GM23338 (cell line): Measurements from ENCODE around the gene TRIO. TPM values are rescaled to one million over a fixed set of nuclear protein-coding genes. Genes with fewer than 3 reads are reported as not detected.

Source experiments
- ATAC-seq: fragments of 200-7000 bp; cut with Tn5 transposase; 3 replicates; pipeline ENCODE4 v1.9.1; 2020
- DNase-seq: peaks from one replicate; pipeline ENCODE4 v3.0.0-alpha.2; 2015; ENCODE audit warnings: low spot score
- H2AFZ ChIP-seq: fragments of 200-600 bp; sonication (generic); 2 replicates; pipeline ENCODE4 v1.8.0; 2016; ENCODE audit warnings: antibody characterized with exemption, mild to moderate bottlenecking, moderate library complexity
- H3F3A ChIP-seq: fragments of 200-600 bp; sonication (generic); replicated peaks from 2 replicates; pipeline ENCODE4 v1.8.0; 2017; ENCODE audit warnings: antibody characterized with exemption, mixed run types, low read depth
- H3K27ac ChIP-seq: fragments of 200-600 bp; sonication (generic); 2 replicates; pipeline ENCODE4 v1.6.1; 2016; ENCODE audit warnings: low read depth
- H3K27me3 ChIP-seq: fragments of 200-600 bp; sonication (generic); 2 replicates; pipeline ENCODE4 v1.8.0; 2016; ENCODE audit warnings: mild to moderate bottlenecking, mixed run types, moderate library complexity; ENCODE audit not compliant: insufficient read depth
- H3K36me3 ChIP-seq: fragments of 200-600 bp; sonication (generic); 2 replicates; pipeline ENCODE4 v1.8.0; 2016; ENCODE audit warnings: mild to moderate bottlenecking; ENCODE audit not compliant: insufficient read depth
- H3K4me1 ChIP-seq: fragments of 200-600 bp; sonication (generic); 2 replicates; pipeline ENCODE4 v1.8.0; 2016; ENCODE audit warnings: mild to moderate bottlenecking, moderate library complexity; ENCODE audit not compliant: insufficient read depth
- H3K4me2 ChIP-seq: fragments of 200-600 bp; sonication (generic); 2 replicates; pipeline ENCODE4 v1.7.1; 2017; ENCODE audit warnings: mixed run types
- H3K4me3 ChIP-seq: fragments of 200-600 bp; sonication (generic); 2 replicates; pipeline ENCODE4 v1.6.1; 2016; ENCODE audit warnings: mixed run types
- H3K79me2 ChIP-seq: fragments of 200-600 bp; sonication (generic); replicated peaks from 2 replicates; pipeline ENCODE4 v1.8.0; 2017; ENCODE audit warnings: mild to moderate bottlenecking; ENCODE audit not compliant: insufficient read depth
- H3K9me2 ChIP-seq: fragments of 200-600 bp; sonication (generic); 2 replicates; pipeline ENCODE4 v1.8.0; 2017; ENCODE audit not compliant: insufficient read depth
- H4K20me1 ChIP-seq: fragments of 200-600 bp; sonication (generic); replicated peaks from 2 replicates; pipeline ENCODE4 v1.8.0; 2017; ENCODE audit warnings: mild to moderate bottlenecking; ENCODE audit not compliant: insufficient read depth
- H3K27ac Mint-ChIP-seq: 2 replicates; pipeline ENCODE4 v1.8.0; 2020; ENCODE audit warnings: inconsistent platforms, mild to moderate bottlenecking, moderate library complexity, mixed read lengths
- H3K27me3 Mint-ChIP-seq: 3 replicates; pipeline ENCODE4 v1.8.0; 2022; ENCODE audit warnings: low read depth, mild to moderate bottlenecking, moderate library complexity, mixed read lengths, inconsistent platforms; ENCODE audit not compliant: insufficient read depth, poor library complexity
- H3K36me3 Mint-ChIP-seq: 3 replicates; pipeline ENCODE4 v1.8.0; 2021; ENCODE audit warnings: low read depth, mild to moderate bottlenecking, inconsistent platforms, moderate library complexity, mixed read lengths
- H3K4me1 Mint-ChIP-seq: 3 replicates; pipeline ENCODE4 v1.8.0; 2020; ENCODE audit warnings: mild to moderate bottlenecking, inconsistent platforms, mixed read lengths
- H3K4me3 Mint-ChIP-seq: 3 replicates; pipeline ENCODE4 v1.8.0; 2021; ENCODE audit warnings: moderate library complexity, mild to moderate bottlenecking, inconsistent platforms, mixed read lengths
- H3K9me3 Mint-ChIP-seq: 3 replicates; pipeline ENCODE4 v1.8.0; 2020; ENCODE audit warnings: moderate library complexity, mild to moderate bottlenecking, inconsistent platforms, mixed read lengths
- CREB1 ChIP-seq: fragments of 250-450 bp; sonication (Bioruptor Pico); IDR thresholded peaks from 2 replicates; pipeline ENCODE4 v1.5.0; 2020; ENCODE audit warnings: low read depth, mild to moderate bottlenecking, moderate library complexity
- EZH2 ChIP-seq: fragments of 200-600 bp; sonication (generic); IDR thresholded peaks from one replicate; pipeline ENCODE4 v1.8.0; 2017; ENCODE audit warnings: antibody characterized with exemption, mild to moderate bottlenecking, low read depth; ENCODE audit not compliant: unreplicated experiment
- EZH2phosphoT487 ChIP-seq: fragments of 200-600 bp; sonication (generic); IDR thresholded peaks from one replicate; pipeline ENCODE4 v1.8.1; 2018; ENCODE audit warnings: antibody characterized with exemption; ENCODE audit not compliant: unreplicated experiment
- JUNB ChIP-seq: IDR thresholded peaks from one replicate; pipeline ENCODE4 v1.6.1; 2016; ENCODE audit warnings: antibody characterized with exemption; ENCODE audit not compliant: unreplicated experiment
- NANOG ChIP-seq: IDR thresholded peaks from 2 replicates; pipeline ENCODE4 v1.6.1; 2016; ENCODE audit warnings: antibody characterized with exemption, borderline replicate concordance
- POLR2AphosphoS5 ChIP-seq: IDR thresholded peaks from 2 replicates; pipeline ENCODE4 v1.6.1; 2016; ENCODE audit warnings: antibody characterized with exemption, low read depth
- STAT1 ChIP-seq: IDR thresholded peaks from one replicate; pipeline ENCODE4 v1.6.1; 2016; ENCODE audit warnings: antibody characterized with exemption; ENCODE audit not compliant: unreplicated experiment
- ZNF114 ChIP-seq: fragments of 250-450 bp; sonication (Bioruptor Pico); IDR thresholded peaks from 2 replicates; pipeline ENCODE4 v1.5.0; 2020; ENCODE audit warnings: mild to moderate bottlenecking, moderate library complexity
- ZNF331 ChIP-seq: fragments of 250-450 bp; sonication (Bioruptor Pico); IDR thresholded peaks from 2 replicates; pipeline ENCODE4 v1.5.0; 2020; ENCODE audit warnings: low read depth, mild to moderate bottlenecking, moderate library complexity
- ZNF462 ChIP-seq: fragments of 250-450 bp; sonication (Bioruptor Pico); IDR thresholded peaks from 2 replicates; pipeline ENCODE4 v1.5.0; 2020; ENCODE audit warnings: mild to moderate bottlenecking, moderate library complexity
- polyA plus RNA-seq: library from polyadenylated mRNA; unstranded; fragments of >200 nt; fragmentation: Nextera tagmentation; extraction: Ambion mirVana; gene quantifications from 2 replicates; pipeline ENCODE4 v1.2.1, GENCODE V29; 2016
- total RNA-seq: library from RNA; depleted of rRNA; stranded (reverse); fragments of >200 nt; shearing (Covaris generic); gene quantifications from 2 replicates; pipeline ENCODE4 v1.2.3, GENCODE V29; 2014
- TF ChIP-seq, protein P1 (sequence below), 2 experiments: fragments of 200-600 bp in 1 of 2; sonication (generic) in 1 of 2; conservative IDR thresholded peaks; 2 replicates each; pipeline versions ENCODE4 v1.5.1 to v1.6.1; 2016 to 2017; ENCODE audit warnings: antibody characterized with exemption in 2 of 2, low read depth in 2 of 2, mild to moderate bottlenecking in 2 of 2, moderate library complexity in 1 of 2
- TF ChIP-seq, protein P2 (sequence below): IDR thresholded peaks from 2 replicates; pipeline ENCODE4 v1.6.1; 2016; ENCODE audit warnings: antibody characterized with exemption
- TF ChIP-seq, protein P3 (sequence below): IDR thresholded peaks from one replicate; pipeline ENCODE4 v1.6.1; 2018; ENCODE audit warnings: antibody characterized with exemption; ENCODE audit not compliant: unreplicated experiment

TRIO gene
- total and polyA plus RNA-seq, 2 experiments from 2014 or later: 13.8 to 113 TPM

DNA sequence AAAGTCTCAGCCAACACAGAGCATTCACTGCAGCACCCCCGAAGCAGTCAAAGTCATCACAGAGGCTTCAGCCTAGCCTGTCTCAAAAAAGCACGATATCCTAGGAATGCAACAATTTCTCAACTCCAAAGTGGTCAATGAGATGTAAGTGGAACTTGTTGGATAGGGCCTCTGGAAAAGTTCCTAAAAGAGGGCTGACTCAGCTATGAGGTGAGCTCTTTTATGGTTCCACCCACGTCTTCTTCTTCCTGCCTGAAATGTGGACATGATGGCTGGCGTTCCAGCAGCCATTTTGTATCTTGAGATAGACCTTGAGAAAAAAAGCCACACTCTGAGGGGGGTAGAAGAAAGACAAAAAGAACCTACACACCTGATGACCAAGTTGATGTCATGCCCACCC lies 32.5 kb upstream of the TRIO start:
- Histone ChIP-seq H3K79me2 (no peaks in the 10 kb centered on the region), H3K27ac (no peak overlapping the region), H3K4me2 (no peak overlapping the region), H3F3A (no peaks in the 10 kb centered on the region), H3K36me3 (no peaks in the 10 kb centered on the region; the same call in 1 of the 2 replicates), H4K20me1 (no peaks in the 10 kb centered on the region), H2AFZ (no peak overlapping the region), H3K4me1 (peaks cover 22% of the 10 kb centered on the region), H3K4me3 (no peak overlapping the region), H3K27me3 (no peaks in the 10 kb centered on the region), H3K9me2 (peaks cover 12% of the 10 kb centered on the region)
- H3K4me3 Mint-ChIP-seq: no peak overlapping the region
- peaks cover 9% of the 10 kb centered on the region for H3K27me3 Mint-ChIP-seq
- no peak overlapping the region for H3K27ac Mint-ChIP-seq
- H3K9me3 Mint-ChIP-seq: no peaks in the 10 kb centered on the region
- peaks cover 28% of the 10 kb centered on the region for H3K4me1 Mint-ChIP-seq
- ATAC-seq: no peak
- H3K36me3 Mint-ChIP-seq: no peaks in the 10 kb centered on the region
- no peak for DNase-seq
- TF ChIP-seq JUNB: no peak
- TF ChIP-seq, protein P1, sequence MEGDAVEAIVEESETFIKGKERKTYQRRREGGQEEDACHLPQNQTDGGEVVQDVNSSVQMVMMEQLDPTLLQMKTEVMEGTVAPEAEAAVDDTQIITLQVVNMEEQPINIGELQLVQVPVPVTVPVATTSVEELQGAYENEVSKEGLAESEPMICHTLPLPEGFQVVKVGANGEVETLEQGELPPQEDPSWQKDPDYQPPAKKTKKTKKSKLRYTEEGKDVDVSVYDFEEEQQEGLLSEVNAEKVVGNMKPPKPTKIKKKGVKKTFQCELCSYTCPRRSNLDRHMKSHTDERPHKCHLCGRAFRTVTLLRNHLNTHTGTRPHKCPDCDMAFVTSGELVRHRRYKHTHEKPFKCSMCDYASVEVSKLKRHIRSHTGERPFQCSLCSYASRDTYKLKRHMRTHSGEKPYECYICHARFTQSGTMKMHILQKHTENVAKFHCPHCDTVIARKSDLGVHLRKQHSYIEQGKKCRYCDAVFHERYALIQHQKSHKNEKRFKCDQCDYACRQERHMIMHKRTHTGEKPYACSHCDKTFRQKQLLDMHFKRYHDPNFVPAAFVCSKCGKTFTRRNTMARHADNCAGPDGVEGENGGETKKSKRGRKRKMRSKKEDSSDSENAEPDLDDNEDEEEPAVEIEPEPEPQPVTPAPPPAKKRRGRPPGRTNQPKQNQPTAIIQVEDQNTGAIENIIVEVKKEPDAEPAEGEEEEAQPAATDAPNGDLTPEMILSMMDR (conservative IDR thresholded peaks at IDR 0.05; ENCODE audit: low read depth in 2 of 2): no peak
- TF ChIP-seq, protein P2, sequence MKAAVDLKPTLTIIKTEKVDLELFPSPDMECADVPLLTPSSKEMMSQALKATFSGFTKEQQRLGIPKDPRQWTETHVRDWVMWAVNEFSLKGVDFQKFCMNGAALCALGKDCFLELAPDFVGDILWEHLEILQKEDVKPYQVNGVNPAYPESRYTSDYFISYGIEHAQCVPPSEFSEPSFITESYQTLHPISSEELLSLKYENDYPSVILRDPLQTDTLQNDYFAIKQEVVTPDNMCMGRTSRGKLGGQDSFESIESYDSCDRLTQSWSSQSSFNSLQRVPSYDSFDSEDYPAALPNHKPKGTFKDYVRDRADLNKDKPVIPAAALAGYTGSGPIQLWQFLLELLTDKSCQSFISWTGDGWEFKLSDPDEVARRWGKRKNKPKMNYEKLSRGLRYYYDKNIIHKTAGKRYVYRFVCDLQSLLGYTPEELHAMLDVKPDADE: no peak
- no peak for TF ChIP-seq EZH2phosphoT487
- TF ChIP-seq POLR2AphosphoS5: no peak
- TF ChIP-seq ZNF331 (CRISPR knock-in tag): no peak
- TF ChIP-seq, protein P3, sequence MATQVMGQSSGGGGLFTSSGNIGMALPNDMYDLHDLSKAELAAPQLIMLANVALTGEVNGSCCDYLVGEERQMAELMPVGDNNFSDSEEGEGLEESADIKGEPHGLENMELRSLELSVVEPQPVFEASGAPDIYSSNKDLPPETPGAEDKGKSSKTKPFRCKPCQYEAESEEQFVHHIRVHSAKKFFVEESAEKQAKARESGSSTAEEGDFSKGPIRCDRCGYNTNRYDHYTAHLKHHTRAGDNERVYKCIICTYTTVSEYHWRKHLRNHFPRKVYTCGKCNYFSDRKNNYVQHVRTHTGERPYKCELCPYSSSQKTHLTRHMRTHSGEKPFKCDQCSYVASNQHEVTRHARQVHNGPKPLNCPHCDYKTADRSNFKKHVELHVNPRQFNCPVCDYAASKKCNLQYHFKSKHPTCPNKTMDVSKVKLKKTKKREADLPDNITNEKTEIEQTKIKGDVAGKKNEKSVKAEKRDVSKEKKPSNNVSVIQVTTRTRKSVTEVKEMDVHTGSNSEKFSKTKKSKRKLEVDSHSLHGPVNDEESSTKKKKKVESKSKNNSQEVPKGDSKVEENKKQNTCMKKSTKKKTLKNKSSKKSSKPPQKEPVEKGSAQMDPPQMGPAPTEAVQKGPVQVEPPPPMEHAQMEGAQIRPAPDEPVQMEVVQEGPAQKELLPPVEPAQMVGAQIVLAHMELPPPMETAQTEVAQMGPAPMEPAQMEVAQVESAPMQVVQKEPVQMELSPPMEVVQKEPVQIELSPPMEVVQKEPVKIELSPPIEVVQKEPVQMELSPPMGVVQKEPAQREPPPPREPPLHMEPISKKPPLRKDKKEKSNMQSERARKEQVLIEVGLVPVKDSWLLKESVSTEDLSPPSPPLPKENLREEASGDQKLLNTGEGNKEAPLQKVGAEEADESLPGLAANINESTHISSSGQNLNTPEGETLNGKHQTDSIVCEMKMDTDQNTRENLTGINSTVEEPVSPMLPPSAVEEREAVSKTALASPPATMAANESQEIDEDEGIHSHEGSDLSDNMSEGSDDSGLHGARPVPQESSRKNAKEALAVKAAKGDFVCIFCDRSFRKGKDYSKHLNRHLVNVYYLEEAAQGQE: no peak
- no peak for TF ChIP-seq STAT1
- TF ChIP-seq CREB1 (CRISPR knock-in tag): no peak
- no peak for TF ChIP-seq ZNF462 (CRISPR knock-in tag)
- no peak for TF ChIP-seq EZH2
- TF ChIP-seq NANOG: no peak
- TF ChIP-seq ZNF114: no peak
